ENCODE results near the gene ENAH.
A peak's percentile ranks its signal among the peaks of the same experiment; 100 is the strongest.
"Not testable (repeated sequence)": the region's sequence is repeated elsewhere in the genome, so short reads cannot be mapped to it uniquely, and the experiment has no call there.

Gene ENAH

GRCh38 chr1:225644666-225645065 lies 8.3 kb downstream of the ENAH start:
- DNase-seq (ENCODE audit: low spot score): no peak

- DNase-seq (ENCODE audit: low spot score): no peak
Measured at GRCh38 chr1:225642177-225642576, 10.7 kb downstream of the ENAH start.

DNA sequence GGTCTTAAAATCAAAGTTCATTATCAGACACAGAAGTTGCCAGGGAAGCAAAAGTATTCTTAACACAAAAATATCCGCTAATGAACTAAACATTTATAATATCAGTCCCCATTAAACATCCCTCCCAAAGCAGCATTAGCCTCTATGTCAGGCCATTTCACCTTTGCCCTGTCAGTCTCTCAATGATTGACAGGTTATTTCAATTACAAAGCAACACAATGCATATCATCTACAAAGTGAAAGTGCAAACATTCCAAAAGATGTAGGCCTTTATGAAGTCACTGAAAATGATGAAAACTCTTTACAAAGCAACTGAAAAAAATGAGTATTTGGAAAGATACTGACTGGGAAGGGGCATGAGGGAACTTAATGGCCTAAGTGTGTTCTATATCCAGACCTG lies 14.1 kb downstream of the ENAH start:
- no peak for DNase-seq (ENCODE audit: low spot score)

DNA sequence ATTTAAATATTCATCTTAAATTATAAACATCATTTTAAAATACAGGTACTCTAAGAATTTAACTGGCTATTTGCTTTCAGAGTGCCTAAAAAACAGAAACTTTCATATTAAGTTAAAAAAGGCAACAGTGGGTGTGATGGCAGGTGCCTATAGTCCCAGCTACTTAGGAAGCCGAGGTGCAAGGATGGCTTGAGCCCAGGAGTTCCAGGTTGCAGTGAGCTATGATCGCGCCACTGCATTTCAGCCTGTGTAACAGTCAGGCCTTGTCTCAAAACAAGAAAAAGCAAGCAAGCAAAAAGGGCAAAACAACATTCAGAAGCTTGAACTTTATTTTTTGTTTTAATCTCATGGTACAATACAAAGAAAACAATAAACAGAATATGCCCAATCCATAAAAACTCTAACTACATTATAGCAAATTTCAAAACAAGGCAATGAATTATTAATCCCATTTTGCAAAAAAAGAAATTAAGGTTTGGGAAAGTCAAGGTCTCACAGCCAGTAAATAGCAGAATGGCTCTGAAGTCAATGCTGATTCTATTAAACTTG lies 15.2 kb downstream of the ENAH start:
- DNase-seq (ENCODE audit: low spot score): no peak

GRCh38 chr1:225636992-225637391 lies 15.9 kb downstream of the ENAH start:
- DNase-seq (ENCODE audit: low spot score): not testable (repeated sequence)

GRCh38 chr1:225635649-225636048 lies 17.3 kb downstream of the ENAH start:
- no peak for DNase-seq (ENCODE audit: low spot score)

GRCh38 chr1:225632836-225633235 lies 20.1 kb downstream of the ENAH start:
- DNase-seq (ENCODE audit: low spot score): not testable (repeated sequence)

DNA sequence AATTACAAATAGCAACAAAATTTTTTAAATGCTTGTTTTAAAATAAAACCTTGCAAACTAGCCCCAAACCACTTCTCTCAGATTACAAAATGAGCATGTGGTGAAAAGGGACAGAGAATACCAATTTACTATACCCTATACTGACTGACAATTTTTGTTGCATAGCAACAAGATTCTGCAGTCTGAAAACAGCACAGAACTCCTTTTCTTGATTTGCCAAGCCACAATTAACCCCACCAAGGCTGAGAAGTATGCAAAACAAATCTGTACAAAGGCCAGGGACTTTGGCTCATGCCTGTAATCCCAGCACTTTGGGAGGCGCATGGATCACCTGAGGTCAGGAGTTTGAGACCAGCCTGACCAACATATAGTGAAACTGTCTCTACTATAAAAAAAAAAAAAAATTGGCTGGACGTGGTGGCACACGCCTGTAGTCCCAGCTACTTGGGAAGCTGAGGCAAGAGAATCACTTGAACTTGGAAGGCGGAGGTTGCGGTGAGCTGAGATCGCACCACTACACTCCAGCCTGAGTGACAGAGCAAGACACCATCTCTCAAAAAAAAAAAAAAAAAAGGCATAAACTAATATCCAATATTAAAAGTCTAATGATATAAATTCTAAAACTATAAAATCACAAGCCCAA lies 21.8 kb downstream of the ENAH start:
- DNase-seq (ENCODE audit: low spot score): no peak

GRCh38 chr1:225629483-225629882 lies 23.4 kb downstream of the ENAH start:
- DNase-seq (ENCODE audit: low spot score): no peak

- not testable (repeated sequence) for DNase-seq (ENCODE audit: low spot score)
Measured at GRCh38 chr1:225628794-225629193, 24.1 kb downstream of the ENAH start.

DNA sequence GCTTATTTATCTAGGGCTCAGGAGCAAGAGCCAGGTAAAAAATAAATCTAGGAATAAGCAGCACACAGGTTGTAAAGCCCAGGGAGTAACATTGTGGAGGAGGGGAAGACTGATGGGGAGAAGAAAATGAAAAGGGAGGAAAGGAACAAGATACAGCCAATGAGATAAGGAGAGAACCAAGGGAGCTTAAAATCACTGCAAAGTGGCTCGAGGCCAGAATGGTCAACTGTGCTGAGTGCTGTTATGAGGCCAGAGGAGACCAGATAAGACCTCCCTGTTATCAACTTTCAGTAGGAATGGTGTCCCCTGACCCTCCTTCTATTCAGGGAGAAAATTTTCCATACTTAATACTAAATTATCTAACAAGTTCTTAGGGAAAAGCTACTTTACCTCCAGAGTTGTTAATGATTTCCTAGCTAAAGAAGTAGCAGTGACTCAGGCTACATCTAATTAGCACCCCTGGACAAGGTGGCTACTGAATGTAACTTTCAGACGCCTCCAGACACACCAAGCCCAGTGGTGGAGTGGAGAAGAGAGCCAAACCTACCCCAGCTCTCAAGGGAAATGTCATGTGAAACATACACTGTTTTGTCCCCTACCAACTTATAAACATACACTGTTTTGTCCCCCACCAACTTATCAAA lies 25.5 kb downstream of the ENAH start:
- no peak for DNase-seq (ENCODE audit: low spot score)

DNA sequence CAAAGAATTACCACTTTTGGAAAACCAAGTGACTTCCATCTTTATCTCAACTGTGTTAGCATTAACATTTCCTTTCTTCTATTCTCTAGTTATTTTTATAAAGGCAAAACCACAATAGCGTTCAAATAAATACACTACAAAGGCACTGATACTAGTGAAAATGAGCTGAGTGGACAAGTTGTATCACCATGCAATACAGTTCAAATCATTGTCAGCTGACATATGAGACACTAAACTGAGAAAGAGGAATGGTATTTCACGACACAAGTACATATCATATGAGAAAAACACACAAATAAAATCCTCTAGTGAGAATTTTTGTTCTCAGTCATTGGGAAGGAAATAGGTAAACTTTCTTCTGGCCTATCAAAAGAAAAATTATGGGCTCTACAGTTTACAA lies 26.2 kb downstream of the ENAH start:
- DNase-seq (ENCODE audit: low spot score): no peak

- peak; percentile 66 for DNase-seq (ENCODE audit: low spot score)
Measured at GRCh38 chr1:225617956-225618355, 35.0 kb downstream of the ENAH start.

- DNase-seq (ENCODE audit: low spot score): no peak
Measured at GRCh38 chr1:225617479-225617878, 35.4 kb downstream of the ENAH start.

DNA sequence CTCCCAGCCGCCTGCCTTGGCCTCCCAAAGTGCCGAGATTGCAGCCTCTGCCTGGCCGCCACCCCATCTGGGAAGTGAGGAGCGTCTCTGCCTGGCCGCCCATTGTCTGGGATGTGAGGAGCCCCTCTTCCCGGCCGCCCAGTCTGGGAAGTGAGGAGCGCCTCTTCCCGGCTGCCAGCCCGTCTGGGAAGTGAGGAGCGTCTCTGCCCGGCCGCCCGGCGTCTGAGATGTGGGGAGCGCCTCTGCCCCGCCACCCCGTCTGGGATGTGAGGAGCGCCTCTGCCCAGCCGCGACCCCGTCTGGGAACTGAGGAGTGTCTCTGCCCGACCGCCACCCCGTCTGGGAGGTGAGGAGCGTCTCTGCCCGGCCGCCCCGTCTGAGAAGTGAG lies 37.5 kb downstream of the ENAH start:
- DNase-seq (ENCODE audit: low spot score): not testable (repeated sequence)

- DNase-seq (ENCODE audit: low spot score): no peak
Measured at GRCh38 chr1:225613006-225613405, 39.9 kb downstream of the ENAH start.

DNA sequence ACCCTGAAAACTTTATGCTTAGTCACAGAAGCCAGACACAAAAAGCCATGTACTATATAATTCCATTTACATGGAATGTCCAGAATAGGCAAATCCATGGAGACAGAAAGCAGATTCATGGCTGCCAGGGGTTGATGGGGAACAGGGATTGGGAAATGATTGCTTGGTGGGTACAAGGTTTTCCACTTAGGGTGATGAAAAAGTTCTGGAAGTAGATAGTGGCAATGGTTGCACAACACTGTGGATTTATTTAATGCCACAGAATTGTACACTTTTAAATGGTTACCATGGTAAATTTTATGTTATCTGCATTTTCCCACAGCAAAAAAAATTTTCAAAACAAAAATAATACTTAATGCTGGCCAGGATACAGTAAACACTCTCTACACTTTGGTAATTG lies 40.6 kb downstream of the ENAH start:
- no peak for DNase-seq (ENCODE audit: low spot score)

- DNase-seq (ENCODE audit: low spot score): no peak
Measured at GRCh38 chr1:225611537-225612223, 41.2 kb downstream of the ENAH start.

GRCh38 chr1:225610539-225610938 lies 42.4 kb downstream of the ENAH start:
- DNase-seq (ENCODE audit: low spot score): no peak

DNA sequence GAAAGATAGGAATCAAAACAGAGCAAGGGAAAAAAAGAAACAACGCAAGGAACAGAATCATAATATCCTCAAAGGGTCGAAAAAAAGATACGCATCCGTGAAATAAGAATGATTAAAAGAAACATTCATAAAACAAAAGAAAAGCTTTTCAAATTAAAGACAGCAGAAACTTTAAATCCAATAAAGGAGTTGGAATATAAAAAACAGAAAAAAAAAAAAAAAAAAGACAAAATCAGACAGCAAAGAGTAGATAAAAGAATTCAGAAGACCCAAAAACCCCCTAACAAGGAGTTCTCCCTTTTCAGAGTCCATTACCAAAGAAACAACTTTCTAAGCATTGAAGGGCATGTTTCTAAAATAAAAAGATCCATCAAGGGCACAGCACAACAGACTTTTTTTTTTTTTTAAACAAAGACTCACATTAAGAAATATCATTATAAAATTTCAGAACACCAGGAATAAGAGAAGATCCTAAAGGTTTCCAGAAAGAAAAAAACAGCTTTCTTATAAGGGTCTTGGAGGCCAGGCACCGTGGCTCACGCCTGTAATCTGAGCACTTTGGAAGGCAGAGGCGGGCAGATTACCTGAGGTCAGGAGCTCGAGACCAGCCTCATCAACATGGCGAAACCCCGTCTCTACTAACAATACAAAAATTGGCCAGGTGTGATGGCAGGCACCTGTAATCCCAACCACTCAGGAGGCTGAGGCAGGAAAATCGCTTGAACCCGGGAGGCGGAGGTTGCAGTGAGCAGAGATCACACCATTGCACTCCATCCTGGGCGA lies 44.7 kb downstream of the ENAH start:
- DNase-seq (ENCODE audit: low spot score): no peak

GRCh38 chr1:225607355-225607754 lies 45.6 kb downstream of the ENAH start:
- DNase-seq (ENCODE audit: low spot score): no peak
